GM18867 (cell line): ENCODE results near the gene TAF7L.
"Not testable (repeated sequence)": the region's sequence is repeated elsewhere in the genome, so short reads cannot be mapped to it uniquely, and the experiment has no call there.

Source experiments
- ATAC-seq: cut with Tn5 transposase; IDR thresholded peaks from one replicate; pipeline ENCODE4 v1.9.1; 2021; ENCODE audit warnings: mild to moderate bottlenecking, moderate library complexity; ENCODE audit not compliant: unreplicated experiment

TAF7L gene, protein sequence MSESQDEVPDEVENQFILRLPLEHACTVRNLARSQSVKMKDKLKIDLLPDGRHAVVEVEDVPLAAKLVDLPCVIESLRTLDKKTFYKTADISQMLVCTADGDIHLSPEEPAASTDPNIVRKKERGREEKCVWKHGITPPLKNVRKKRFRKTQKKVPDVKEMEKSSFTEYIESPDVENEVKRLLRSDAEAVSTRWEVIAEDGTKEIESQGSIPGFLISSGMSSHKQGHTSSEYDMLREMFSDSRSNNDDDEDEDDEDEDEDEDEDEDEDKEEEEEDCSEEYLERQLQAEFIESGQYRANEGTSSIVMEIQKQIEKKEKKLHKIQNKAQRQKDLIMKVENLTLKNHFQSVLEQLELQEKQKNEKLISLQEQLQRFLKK

DNA sequence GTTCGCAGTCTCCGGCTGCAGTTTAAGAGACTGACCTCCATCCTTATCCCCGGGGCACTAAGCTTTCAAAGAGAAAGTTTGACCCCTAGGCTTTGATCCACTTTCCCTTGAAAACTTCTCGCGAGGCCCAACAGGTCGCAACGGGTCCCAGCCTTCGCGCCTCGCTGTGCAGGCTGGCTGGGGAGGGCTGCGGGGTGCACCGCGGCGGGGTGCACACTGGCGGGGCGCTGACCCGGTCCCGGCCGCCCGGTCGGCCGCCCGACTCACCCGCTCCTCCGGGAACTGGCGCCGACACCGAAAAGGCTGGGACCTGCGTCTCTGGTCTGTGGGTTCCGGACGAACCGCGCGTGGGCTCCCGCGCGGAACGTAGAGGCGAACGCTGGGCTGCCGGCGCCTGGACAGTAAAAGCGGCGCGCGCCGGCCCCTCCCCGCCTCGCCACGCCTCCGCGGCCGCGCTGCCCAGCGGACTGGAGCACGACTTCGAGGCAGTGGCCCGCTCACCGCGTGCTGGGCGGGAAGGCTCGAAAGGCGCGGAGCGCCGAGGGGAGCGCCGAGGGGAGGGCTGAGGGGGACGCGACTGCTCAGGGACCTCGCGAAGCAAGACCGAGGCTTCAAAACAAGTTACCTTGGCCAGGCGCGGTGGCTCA lies at the start of gene TAF7L:
Gene TAF7L, minus strand, starts transcription at position 378 of the 647 bp plus-strand sequence. CDS start 3,791 bp downstream, outside the sequence.
- no peak for ATAC-seq

DNA sequence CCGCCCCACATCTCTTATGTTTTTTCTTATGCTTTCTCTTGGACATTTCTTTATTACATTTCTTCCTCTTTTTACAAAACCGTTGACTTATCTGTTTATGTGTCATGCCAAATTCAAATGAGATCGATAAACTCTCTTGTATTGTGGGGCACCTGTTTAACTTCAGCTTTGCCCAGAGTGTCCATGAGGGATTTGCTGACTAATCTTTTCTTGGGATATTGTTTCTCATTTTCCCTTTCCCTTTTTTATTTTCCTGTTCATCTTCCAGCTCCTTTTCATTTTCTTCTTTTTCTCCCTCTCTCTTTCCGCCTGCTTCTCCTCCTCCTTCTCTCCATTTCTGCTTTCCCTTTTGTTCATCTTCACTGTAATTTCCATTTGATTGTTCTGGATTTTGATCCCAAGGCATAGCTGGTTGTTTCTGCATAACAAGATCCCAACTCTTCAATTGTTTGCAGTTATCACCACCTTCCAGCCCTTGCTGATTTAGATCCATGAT lies 46.7 kb upstream of the TAF7L start:
- no peak for ATAC-seq

DNA sequence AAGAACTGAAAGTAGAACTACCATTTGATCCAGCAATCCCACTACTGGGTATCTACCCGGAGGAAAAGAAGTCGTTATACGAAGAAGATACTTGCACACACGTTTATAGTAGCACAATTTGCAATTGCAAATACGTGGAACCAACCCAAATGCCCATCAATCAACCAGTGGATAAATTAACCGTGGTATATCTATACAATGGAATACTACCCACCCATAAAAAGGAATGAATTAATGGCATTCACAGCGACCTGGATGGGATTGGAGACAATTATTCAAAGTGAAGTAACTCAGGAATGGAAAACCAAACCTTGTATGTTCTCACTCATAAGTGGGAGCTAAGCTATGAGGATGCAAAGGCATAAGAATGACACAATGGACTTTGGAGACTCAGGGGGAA lies 43.2 kb upstream of the TAF7L start:
- not testable (repeated sequence) for ATAC-seq

DNA sequence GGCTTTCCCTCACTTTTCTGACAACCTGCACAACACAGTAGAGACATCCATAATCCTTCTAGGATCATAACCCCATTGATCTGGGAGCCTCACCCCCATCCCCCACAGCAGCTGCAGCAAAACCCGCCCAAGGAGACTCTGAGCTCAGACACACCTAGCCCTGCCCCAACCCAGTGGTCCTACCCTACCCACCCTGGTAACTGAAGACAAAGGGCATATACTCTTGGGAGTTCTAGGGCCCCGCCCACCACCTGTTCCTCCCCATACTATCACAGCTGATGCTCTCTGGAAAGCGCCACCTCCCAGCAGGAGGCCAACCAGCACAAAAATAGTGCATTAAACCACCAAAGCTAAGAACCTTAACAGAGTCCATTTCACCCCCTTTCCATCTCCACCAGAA lies 35.5 kb upstream of the TAF7L start:
- ATAC-seq = not testable (repeated sequence)

DNA sequence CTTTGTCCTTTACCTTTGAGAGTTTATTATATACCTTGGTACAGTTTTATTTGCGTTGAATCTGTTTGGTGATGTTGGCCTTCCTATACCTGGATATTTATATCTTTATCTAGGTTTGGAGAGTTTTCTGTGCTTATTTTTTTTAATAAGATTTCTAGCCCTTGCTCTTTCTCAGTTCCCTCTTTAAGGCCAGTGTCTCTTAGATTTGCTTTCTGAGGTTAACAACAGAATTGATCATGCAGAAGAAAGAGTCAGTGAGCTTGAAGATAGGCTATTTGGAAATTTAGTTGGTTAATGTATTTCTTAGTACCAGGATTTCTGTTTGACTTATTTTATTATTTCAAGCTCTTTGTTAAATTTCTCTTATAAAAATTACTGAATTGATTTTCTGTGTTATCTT lies 12.7 kb upstream of the TAF7L start:
- no peak for ATAC-seq

DNA sequence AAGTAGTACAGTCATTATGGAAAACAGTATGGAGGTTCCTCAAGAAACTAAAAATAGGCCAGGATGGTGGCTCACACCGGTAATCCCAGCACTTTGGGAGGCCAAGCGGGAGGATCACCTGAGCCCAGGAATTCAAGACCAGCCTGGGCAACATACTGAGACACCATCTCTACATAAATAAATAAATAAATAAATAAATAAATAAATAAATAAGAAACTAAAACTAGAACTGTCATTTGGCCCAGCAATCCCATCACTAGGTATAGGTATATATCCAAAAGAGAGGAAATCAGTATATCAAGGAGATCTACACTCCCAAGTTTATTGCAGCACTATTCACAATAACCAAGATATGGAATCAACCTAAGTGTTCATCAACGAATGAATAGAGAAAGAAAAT lies 4.5 kb upstream of the TAF7L start:
- ATAC-seq = not testable (repeated sequence)

DNA sequence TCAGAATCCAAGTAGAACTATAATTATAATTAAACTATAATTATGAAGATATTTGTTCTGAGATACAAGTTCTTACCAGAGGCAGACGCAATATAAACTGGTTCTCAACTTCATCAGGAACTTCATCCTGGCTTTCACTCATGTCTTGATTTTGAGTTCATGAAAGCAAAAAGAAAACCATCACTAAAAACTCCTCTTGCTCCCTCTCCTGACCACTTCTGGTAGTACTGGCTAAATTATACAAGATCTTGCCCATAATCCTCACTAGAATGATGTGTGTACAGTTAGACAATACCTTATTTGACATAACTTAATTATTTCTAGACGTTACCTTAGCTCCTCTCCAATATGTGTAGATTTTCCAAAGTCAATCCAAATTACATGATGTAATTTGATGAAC lies 3.7 kb downstream of the TAF7L start:
- ATAC-seq = peak; percentile 80

DNA sequence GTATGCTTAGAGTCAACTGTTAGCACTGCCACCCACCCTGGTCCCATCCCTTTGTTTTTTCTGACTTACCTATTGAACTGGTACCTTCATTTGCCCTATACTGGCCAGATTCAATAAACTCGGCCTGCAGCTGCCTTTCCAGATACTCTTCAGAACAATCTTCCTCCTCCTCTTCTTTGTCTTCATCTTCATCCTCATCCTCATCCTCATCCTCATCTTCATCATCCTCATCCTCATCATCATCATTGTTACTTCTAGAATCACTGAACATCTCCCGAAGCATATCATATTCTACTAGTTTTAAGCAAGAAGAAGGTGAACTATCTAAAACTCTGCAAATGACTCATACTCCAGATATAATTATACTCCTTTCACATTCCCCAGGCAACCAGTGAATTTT lies 14.9 kb downstream of the TAF7L start:
- ATAC-seq = no peak

DNA sequence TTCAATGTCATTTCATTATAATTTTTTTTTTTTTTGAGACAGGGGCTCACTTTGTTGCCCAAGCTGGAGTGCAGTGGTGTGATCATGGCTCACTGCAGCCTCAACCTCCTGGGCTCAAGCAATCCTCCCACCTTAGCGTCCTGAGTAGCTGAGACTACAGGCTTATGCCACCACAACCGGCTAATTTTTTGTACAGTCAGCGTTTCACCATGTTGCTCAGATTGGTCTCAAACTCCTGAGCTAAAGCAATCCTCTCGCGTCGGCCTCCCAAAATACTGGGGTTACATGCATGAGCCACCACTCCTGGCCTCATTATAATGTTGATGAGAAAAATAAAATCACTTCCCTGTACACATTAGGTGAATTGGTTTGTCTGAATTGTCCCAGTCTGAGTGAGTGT lies 16.9 kb downstream of the TAF7L start:
- no peak for ATAC-seq

DNA sequence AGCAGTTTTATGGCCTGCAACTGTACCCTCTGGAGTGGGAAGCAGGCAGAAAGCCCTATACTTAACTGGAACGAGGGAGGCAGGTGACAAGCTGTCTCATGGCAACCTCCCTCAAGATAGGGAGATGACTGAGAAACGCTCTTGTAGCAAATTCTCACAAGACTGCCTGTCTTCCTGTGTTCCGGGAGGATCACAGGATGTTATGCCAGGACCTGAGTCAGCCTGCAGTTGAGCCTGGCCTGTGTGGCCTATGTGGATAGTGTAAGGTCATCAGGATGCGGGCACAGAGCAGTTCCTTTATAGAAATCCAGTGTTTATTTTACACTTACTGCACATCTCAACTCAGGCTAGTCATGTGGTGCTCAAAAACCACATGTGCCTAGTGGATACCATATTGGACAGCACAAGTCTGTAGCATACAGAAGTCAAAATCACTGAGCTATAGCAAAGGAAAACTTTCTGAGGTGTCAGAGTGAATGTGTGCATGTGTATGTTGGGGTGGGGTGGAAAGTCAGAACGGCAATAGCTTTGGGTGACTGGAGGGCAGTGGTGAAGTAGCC lies 25.2 kb downstream of the TAF7L start:
- ATAC-seq = no peak

DNA sequence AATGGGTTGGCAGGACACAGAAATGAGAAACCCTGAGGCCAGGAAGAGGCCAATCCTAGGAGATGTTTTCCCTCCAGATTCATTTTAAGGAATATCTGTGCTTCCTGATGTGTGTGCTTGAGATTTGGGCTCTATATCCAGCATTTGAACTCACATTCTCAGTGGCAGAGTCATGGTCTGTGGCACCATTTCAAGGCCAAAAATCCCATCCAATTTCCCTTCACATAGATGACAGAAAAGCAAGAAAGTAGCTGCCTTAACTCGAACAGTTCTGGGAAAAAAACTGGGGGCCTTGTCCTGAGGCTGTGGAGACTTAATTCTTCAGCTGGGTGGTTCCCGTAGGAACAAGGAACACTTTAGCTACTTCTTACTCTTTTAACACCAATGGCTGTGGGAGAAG lies 27.4 kb downstream of the TAF7L start:
- no peak for ATAC-seq

DNA sequence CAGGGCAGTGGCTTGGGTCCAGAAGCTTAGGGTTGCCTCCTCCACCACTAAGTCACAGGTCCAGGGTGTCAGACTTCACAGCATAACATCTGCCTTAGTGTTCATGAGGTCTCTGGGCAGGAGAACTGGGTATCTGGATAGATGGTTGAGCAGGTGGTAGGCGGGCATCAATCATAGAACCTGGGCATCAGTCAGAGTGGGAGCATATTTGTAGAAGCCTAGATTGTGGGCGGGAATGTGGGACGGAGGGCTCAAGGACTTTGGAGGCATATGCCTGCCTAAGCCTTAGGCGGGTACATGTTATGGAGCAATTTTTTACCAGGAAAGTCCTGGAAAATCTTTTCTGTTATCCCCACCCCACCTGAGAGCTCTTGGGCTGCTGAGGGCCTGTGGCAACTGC lies 28.5 kb downstream of the TAF7L start:
- no peak for ATAC-seq

DNA sequence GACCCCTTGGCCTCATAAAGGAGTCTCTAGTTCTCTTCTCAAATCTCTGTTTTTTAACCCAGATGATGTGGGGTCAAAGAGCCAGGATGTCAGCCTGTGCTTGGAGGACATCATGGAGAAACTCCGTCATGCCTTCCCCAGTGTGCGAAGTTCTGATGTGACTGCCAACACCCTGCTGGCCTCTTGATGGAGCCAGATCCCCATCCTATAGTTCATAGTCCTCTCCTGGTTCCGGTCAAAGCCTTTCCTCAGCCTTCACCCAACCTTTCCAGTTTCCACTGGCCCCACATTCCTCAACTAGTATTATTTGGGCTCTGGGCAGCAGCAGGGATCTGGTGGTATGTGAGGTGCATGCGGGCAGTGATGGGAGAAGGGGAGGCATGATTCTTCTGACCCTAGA lies 30.7 kb downstream of the TAF7L start:
- ATAC-seq = no peak

DNA sequence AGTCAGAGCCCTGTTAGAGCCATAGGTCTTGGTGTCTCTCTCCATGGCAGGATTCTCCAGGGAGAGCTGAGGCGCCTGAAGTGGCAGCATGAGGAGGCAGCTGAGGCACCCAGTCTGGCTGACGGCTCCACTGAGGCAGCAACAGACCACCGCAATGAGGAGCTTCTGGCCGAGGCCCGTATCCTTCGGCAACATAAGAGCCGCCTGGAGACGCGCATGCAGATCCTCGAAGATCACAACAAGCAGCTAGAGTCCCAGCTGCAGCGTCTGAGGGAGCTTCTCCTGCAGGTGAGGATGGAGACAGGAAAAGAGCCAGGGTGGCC lies 32.9 kb downstream of the TAF7L start:
- no peak for ATAC-seq

DNA sequence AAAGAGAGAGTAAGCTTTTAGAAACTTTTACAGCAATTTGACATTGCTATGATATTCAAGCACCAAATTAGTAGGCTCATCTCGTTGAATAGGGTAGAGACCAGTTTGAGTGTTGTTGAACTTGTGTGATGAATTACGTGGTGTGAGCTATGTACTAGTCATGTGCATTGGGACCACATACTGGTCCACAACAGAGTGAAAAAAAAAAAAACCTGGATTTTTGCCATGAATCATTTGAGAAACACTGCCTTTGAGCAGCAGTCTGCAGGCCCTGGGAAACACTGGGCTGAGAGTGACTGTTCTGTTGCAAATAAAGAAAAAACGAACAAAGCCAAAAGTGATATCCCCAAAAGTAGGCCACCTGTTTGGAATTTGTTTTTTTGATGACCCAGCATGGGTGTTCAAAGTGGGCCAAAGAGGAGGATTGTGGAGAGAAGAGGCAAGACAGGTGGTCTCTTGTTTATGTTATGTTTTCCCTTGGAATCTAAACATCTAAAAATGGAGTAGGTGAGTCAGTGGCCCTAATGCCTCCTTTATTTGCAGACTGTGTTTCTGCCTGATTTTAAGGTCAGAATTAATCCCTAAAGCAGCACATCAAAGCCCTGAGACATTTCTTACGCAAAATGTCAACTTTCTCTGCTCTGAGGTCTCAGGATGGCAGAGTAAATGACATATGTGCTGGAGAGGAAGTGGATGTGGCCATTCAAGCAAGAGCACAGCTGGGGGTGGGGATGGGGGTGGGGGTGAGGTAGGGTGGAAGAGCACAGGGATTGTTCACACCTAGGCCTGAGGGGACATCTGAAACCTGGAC lies 33.5 kb downstream of the TAF7L start:
- ATAC-seq = no peak

DNA sequence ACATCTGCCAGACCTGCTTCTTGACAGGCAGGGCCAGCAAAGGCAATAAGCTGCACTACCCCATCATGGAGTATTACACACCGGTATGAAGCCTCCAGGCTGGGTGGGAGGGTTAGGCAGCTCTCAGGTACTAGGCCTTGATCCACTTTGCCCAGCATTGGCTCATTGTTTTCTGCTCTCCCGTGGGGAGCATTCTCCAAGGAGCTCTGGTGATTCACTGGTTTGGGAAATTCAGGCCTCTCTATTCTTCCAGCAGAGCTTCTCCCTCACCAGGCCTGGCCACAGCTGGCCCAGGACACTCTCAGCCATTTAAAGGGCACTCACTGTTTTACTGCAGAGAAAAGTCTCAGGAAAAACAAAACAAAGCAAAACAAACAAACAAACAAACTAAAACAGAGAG lies 38.5 kb downstream of the TAF7L start:
- no peak for ATAC-seq

DNA sequence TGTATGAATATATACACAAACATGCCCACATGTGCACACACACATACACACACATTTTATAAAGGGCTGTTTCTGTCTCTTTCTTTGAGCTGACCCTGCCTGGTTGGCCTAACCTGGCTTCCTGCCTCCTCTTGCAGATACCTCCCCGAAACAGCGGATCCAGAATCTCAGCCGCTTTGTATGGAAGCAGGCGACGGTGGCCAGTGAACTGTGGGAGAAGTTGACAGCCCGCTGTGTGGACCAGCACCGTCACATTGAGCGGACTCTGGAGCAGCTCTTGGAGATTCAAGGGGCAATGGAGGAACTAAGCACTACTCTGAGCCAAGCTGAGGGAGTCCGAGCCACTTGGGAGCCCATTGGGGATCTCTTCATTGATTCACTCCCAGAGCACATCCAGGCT lies 49.6 kb downstream of the TAF7L start:
- no peak for ATAC-seq

DNA sequence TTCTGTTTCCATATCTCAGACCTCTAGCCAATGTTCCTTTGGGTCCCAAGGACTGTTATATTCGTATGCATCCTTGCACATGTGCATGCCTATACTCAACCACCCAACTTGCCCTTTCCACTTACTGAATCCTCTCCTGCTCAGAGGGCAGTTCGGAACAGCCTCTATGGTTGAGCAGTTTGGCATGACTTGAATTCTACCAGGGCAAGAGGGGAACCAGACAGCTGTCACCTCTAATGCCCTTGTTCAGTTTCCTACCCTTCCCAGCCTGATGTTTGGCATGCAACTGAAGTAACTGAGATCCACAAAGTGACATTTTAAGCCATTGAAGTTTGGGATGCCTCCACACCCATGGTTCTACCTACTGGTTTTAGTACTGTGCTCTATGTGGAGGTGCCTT lies 54.1 kb downstream of the TAF7L start:
- no peak for ATAC-seq

DNA sequence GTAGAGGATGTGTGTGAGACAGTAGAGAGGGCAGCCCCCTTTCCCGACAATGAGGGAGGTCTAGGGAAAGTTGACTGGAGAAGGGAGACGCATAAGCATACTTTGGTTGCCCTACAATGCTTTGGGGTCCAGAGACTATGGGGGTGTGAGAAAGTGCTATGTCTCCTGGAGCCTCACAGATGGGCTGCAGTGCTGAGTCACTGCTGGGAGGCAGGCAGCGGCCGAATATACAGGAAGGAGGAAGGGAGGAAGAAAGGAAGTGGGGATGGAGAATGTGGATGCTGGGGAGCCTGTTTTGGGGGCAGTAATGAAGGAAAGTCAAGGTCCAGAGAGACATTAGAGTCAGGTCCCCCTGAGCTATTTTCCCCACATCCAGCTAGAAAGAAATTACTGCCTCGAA lies 58.8 kb downstream of the TAF7L start:
- no peak for ATAC-seq

DNA sequence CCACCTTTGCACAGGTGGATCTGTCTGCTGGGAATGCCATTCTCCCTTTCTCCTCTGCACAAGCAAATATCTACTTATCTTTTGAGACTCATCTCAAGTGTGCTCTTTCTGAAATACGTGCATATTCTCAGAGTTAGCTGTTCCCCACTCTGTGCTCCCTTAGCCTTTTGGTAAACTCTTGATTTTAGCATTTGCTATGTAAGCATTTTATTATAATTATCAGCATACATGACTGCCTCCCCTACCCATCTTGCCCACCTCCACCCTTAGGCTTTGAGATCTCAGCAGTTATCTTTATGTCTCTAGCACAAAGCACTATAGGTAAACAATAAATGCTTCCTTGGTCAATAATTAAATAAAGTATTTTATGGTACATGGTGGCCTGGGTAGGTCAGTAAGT lies 60.1 kb downstream of the TAF7L start:
- ATAC-seq = no peak

DNA sequence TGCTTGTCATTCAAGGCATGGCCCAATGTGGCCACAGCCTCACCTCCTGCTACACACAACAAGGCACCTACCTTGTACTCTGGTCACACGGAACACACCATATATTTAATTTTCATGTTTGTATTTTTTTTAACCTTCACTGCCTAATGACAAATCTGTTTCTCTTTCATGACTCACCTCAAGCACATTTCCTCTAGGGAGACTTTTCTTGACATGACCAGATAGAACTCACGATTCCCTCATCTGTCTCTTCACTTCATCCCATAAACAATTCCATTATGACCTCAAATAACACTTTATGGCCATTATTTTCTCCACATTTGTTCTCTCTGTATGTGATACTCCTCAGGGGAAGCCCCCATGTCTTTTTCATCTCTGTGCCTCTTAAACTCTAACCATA lies 60.5 kb downstream of the TAF7L start:
- ATAC-seq = no peak
